SH-SY5Y (cell line): ENCODE measurements around the gene TMEM117.

ENCODE experiments used
- GATA2 ChIP-seq: IDR thresholded peaks from 2 replicates; pipeline ENCODE4 v1.6.1; 2011; ENCODE audit warnings: mild to moderate bottlenecking, low read depth, low read length
- GATA3 ChIP-seq: IDR thresholded peaks from 2 replicates; pipeline ENCODE4 v1.6.1; 2011; ENCODE audit warnings: low read depth, mild to moderate bottlenecking, low read length, moderate library complexity

DNA sequence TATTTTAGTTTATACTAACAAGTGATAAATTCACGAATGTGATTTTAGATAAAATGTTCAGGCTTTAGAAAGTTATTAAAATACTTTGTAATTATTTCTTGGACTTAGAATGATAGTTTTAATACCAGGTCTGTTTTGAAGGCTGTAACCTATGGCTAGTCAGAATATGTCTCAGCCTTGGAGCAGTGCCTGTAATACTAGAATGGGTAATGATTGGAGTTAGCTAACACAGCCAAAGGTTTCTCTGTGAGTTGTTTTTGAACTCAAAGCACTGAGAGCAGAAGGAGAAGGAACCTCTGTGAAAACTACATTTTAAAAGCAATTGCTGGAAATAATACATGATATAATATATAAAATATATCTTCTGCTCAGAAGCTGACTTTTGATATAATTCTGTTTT lies 110.1 kb downstream of the TMEM117 start:
- TF ChIP-seq GATA3, result no peak
- no peak for TF ChIP-seq GATA2
